H9 (cell line): ENCODE measurements around the gene TTC31. TPM values are rescaled to one million over a fixed set of nuclear protein-coding genes. Genes with fewer than 3 reads are reported as not detected.

Experiments used
- DNase-seq: peaks from one replicate; pipeline ENCODE4 v3.0.0-alpha.2; 2017
- H2AFZ ChIP-seq: one replicate; pipeline ENCODE4 v1.6.1; 2013; ENCODE audit warnings: mild to moderate bottlenecking, low read length, control low read depth, moderate library complexity
- H2AK5ac ChIP-seq: 2 replicates; pipeline ENCODE4 v1.6.1; 2013; ENCODE audit warnings: low read length, control low read depth, mixed read lengths; ENCODE audit not compliant: insufficient read length
- H2BK120ac ChIP-seq: one replicate; pipeline ENCODE4 v1.6.1; 2013; ENCODE audit warnings: low read depth, mild to moderate bottlenecking, low read length, control low read depth, inconsistent platforms; ENCODE audit not compliant: poor library complexity, severe bottlenecking
- H2BK12ac ChIP-seq: 2 replicates; pipeline ENCODE4 v1.6.1; 2013; ENCODE audit warnings: low read length, control low read depth, mixed read lengths, low read depth; ENCODE audit not compliant: insufficient read length
- H2BK15ac ChIP-seq: 2 replicates; pipeline ENCODE4 v1.6.1; 2013; ENCODE audit warnings: low read depth, low read length, control low read depth
- H2BK20ac ChIP-seq: one replicate; pipeline ENCODE4 v1.6.1; 2013; ENCODE audit warnings: low read depth, mild to moderate bottlenecking, low read length, control low read depth, inconsistent platforms; ENCODE audit not compliant: poor library complexity, severe bottlenecking
- H2BK5ac ChIP-seq: 2 replicates; pipeline ENCODE4 v1.6.1; 2013; ENCODE audit warnings: low read length, control low read depth, mixed read lengths; ENCODE audit not compliant: insufficient read length
- H3K14ac ChIP-seq: 2 replicates; pipeline ENCODE4 v1.6.1; 2013; ENCODE audit warnings: low read length, control low read depth; ENCODE audit not compliant: insufficient read depth
- H3K18ac ChIP-seq: 2 replicates; pipeline ENCODE4 v1.6.1; 2013; ENCODE audit warnings: low read depth, mild to moderate bottlenecking, mixed read lengths, low read length, control low read depth; ENCODE audit not compliant: insufficient read length
- H3K23ac ChIP-seq: 2 replicates; pipeline ENCODE4 v1.6.1; 2013; ENCODE audit warnings: low read length, control low read depth, mixed read lengths, low read depth; ENCODE audit not compliant: insufficient read length
- H3K23me2 ChIP-seq: 2 replicates; pipeline ENCODE4 v1.6.1; 2013; ENCODE audit warnings: low read depth, mild to moderate bottlenecking, mixed read lengths, low read length, control low read depth; ENCODE audit not compliant: insufficient read length, poor library complexity, severe bottlenecking
- H3K27ac ChIP-seq: 2 replicates; pipeline ENCODE4 v1.5.1; 2013; ENCODE audit warnings: low read length, control low read depth, mixed read lengths, low read depth; ENCODE audit not compliant: insufficient read length
- H3K27me3 ChIP-seq: 2 replicates; pipeline ENCODE4 v1.6.1; 2013; ENCODE audit warnings: low read length, control low read depth, inconsistent platforms; ENCODE audit not compliant: insufficient read depth
- H3K4ac ChIP-seq: 2 replicates; pipeline ENCODE4 v1.6.1; 2013; ENCODE audit warnings: low read depth, mild to moderate bottlenecking, control low read depth, inconsistent platforms, low read length, moderate library complexity
- H3K4me1 ChIP-seq: 2 replicates; pipeline ENCODE4 v1.6.1; 2013; ENCODE audit warnings: low read length, control low read depth, inconsistent platforms; ENCODE audit not compliant: insufficient read depth
- H3K4me2 ChIP-seq: 2 replicates; pipeline ENCODE4 v1.6.1; 2013; ENCODE audit warnings: low read length, control low read depth, mixed read lengths; ENCODE audit not compliant: insufficient read length, insufficient read depth
- H3K56ac ChIP-seq: 2 replicates; pipeline ENCODE4 v1.6.1; 2013; ENCODE audit warnings: low read depth, mild to moderate bottlenecking, mixed read lengths, low read length, control low read depth; ENCODE audit not compliant: insufficient read length
- H3K79me1 ChIP-seq: 2 replicates; pipeline ENCODE4 v1.6.1; 2013; ENCODE audit warnings: low read depth, mild to moderate bottlenecking, moderate library complexity, low read length, control low read depth, inconsistent platforms; ENCODE audit not compliant: insufficient read depth, poor library complexity, severe bottlenecking
- H3K79me2 ChIP-seq: 2 replicates; pipeline ENCODE4 v1.6.1; 2013; ENCODE audit warnings: low read length, control low read depth, inconsistent platforms; ENCODE audit not compliant: insufficient read depth
- H3K9ac ChIP-seq: 2 replicates; pipeline ENCODE4 v1.6.1; 2013; ENCODE audit warnings: low read length, control low read depth, mixed read lengths; ENCODE audit not compliant: insufficient read length; ENCODE audit errors: extremely low read depth
- H3K9me3 ChIP-seq: one replicate; pipeline ENCODE4 v1.6.1; 2013; ENCODE audit warnings: low read depth, low read length, inconsistent platforms; ENCODE audit not compliant: control insufficient read depth
- H3T11ph ChIP-seq: one replicate; pipeline ENCODE4 v1.6.1; 2013; ENCODE audit warnings: mild to moderate bottlenecking, low read length, control low read depth, inconsistent platforms
- H4K20me1 ChIP-seq: one replicate; pipeline ENCODE4 v1.6.1; 2013; ENCODE audit not compliant: control insufficient read depth, insufficient read length, insufficient read depth
- H4K5ac ChIP-seq: 2 replicates; pipeline ENCODE4 v1.6.1; 2013; ENCODE audit warnings: low read depth, mild to moderate bottlenecking, mixed read lengths, low read length, control low read depth; ENCODE audit not compliant: insufficient read length
- H4K8ac ChIP-seq: replicated peaks from 2 replicates; pipeline ENCODE4 v1.6.1; 2013; ENCODE audit warnings: low read length, control low read depth, mixed read lengths, low read depth; ENCODE audit not compliant: insufficient read length
- H4K91ac ChIP-seq: 2 replicates; pipeline ENCODE4 v1.6.1; 2013; ENCODE audit warnings: low read depth, mild to moderate bottlenecking, moderate library complexity, mixed read lengths, low read length, control low read depth; ENCODE audit not compliant: insufficient read length
- H3K27ac Mint-ChIP-seq, 3 experiments: 2 replicates in 2 of 3; 3 replicates in 1 of 3; pipeline ENCODE4 v1.8.0; 2020 to 2021; ENCODE audit warnings: mixed read lengths in 3 of 3, mild to moderate bottlenecking in 1 of 3, moderate library complexity in 1 of 3
- H3K27me3 Mint-ChIP-seq: 2 replicates; pipeline ENCODE4 v1.8.0; 2021; ENCODE audit warnings: low read depth, mild to moderate bottlenecking, moderate library complexity, mixed read lengths
- H3K36me3 Mint-ChIP-seq, 3 experiments: 2 replicates in 2 of 3; 3 replicates in 1 of 3; pipeline ENCODE4 v1.8.0; 2020 to 2021; ENCODE audit warnings: low read depth in 3 of 3, mixed read lengths in 3 of 3; ENCODE audit not compliant: insufficient read depth in 1 of 3
- H3K4me1 Mint-ChIP-seq, 2 experiments: 2 replicates each; pipeline ENCODE4 v1.8.0; 2020; ENCODE audit warnings: mixed read lengths in 2 of 2
- H3K4me3 Mint-ChIP-seq, 2 experiments: 2 replicates in 1 of 2; 3 replicates in 1 of 2; pipeline ENCODE4 v1.8.0; 2020 to 2021; ENCODE audit warnings: mild to moderate bottlenecking in 2 of 2, mixed read lengths in 2 of 2, moderate library complexity in 1 of 2
- H3K9me3 Mint-ChIP-seq, 2 experiments: 2 replicates in 1 of 2; 3 replicates in 1 of 2; pipeline ENCODE4 v1.8.0; 2020; ENCODE audit warnings: mild to moderate bottlenecking in 2 of 2, mixed read lengths in 2 of 2, moderate library complexity in 1 of 2
- CTCF ChIP-seq: fragments of 200-600 bp; sonication (generic); conservative IDR thresholded peaks from 3 replicates; pipeline ENCODE4 v1.8.0; 2021; ENCODE audit warnings: antibody characterized with exemption, mild to moderate bottlenecking
- WGBS: extraction: QIAGEN DNeasy Blood & Tissue Kit; methylation state at CpG from one replicate; pipeline ENCODE4 v1.1.7; 2013; ENCODE audit warnings: missing lambda C conversion rate, low lambda C conversion rate, mixed read lengths; ENCODE audit not compliant: insufficient read length; ENCODE audit errors: extremely low coverage; 5-methylcytosine and 5-hydroxymethylcytosine counted together
- total RNA-seq: library from RNA; stranded (reverse); gene quantifications from 2 replicates; pipeline ENCODE4 v1.2.1, GENCODE V29; 2021

Gene TTC31
- total RNA-seq, 1 experiment from 2014 or later, result 33.3 TPM

GRCh38 chr2:74461187-74462053 is 21.5 kb upstream of the TTC31 start:
- Histone ChIP-seq H2AFZ (no peak overlapping the region), H4K5ac (no peak overlapping the region), H3K56ac (no peak overlapping the region), H3K79me1 (peaks cover 4% of the 10 kb centered on the region), H3T11ph (no peak overlapping the region), H3K27me3 (no peaks in the 10 kb centered on the region), H4K20me1 (peaks cover 2% of the 10 kb centered on the region), H2BK120ac (no peak overlapping the region), H3K4me2 (no peak overlapping the region), H3K23ac (no peak overlapping the region), H2BK5ac (no peak overlapping the region), H3K4me1 (peaks cover 2% of the 10 kb centered on the region; the same call in 1 of the 2 replicates), H4K91ac (no peak overlapping the region), H2BK12ac (no peak overlapping the region), H3K23me2 (peaks cover 13% of the 10 kb centered on the region), H3K4ac (no peak overlapping the region), H2BK20ac (no peak overlapping the region), H3K9me3 (no peaks in the 10 kb centered on the region), H3K79me2 (no peaks in the 10 kb centered on the region; the same call in 1 of the 2 replicates), H3K14ac (no peak overlapping the region; the same call in 1 of the 2 replicates), H3K9ac (no peak overlapping the region), H2AK5ac (no peak overlapping the region), H3K18ac (no peak overlapping the region), H2BK15ac (no peak overlapping the region), H3K27ac (no peak overlapping the region), H4K8ac (no peak overlapping the region)
- WGBS, result no CpG with 5 or more reads among the region's 27 CpGs
- Mint-ChIP-seq H3K27me3 (no peaks in the 10 kb centered on the region), H3K27ac (peak overlapping the region in 1 of 3 experiments; percentile 47; a peak in 1 of 7 replicates), H3K36me3 (peaks cover 10 to 29% (median 24%) of the 10 kb centered on the region in 3 experiments; a peak in 6 of 7 replicates), H3K4me1 (peaks cover 20 to 26% of the 10 kb centered on the region in 2 experiments), H3K9me3 (no peaks in the 10 kb centered on the region), H3K4me3 (peak overlapping the region in 1 of 2 experiments; percentile 29; a peak in 1 of 5 replicates)
- DNase-seq, result peak; percentile 71
- peak; percentile 56; the same call in 2 of the 3 replicates for TF ChIP-seq CTCF
